ENCODE results near the gene BCR.

BCR gene

DNA sequence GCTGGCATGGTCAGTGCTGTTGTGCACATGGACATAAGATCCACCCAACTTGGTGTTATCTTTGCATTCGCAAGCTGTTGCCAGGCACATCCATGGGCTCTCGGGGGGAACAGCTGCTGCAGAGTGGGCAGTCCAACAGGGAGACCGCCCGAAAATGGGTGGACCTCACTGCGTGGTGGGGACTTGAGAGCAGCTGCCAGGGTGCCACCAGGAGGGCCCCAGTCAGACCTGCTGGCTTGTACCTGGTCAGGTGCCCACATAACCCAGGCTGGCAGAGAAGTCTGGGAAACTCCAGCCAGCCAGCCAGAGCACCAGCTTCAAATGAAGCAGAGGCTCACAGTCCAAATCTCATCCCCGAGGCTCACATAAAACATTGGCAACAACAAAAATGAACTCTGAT is 120.2 kb downstream of the BCR start:
- Histone ChIP-seq H3K79me2 (ENCODE audit: control insufficient read depth, insufficient read depth, low read length) (no peaks in the 10 kb centered on the region), H3K56ac (ENCODE audit: low read length) (no peak overlapping the region), H3K23ac (ENCODE audit: low read length) (no peak overlapping the region), H2BK15ac (replicated peaks; ENCODE audit: low read depth) (no peak overlapping the region), H3K4ac (ENCODE audit: low read depth, low read length) (no peak overlapping the region), H3K4me3 (ENCODE audit: low read length) (no peak overlapping the region), H3K27me3 (ENCODE audit: insufficient read depth, low read length, poor library complexity) (no peaks in the 10 kb centered on the region), H4K5ac (ENCODE audit: low read length) (no peak overlapping the region), H2BK5ac (ENCODE audit: low read length) (no peak overlapping the region), H3K9ac (ENCODE audit: low read length) (no peak overlapping the region), H2AK5ac (ENCODE audit: low read length) (no peak overlapping the region), H3K27ac (ENCODE audit: low read depth, low read length) (no peak overlapping the region), H3K4me1 (ENCODE audit: control insufficient read depth, low read depth, low read length) (no peaks in the 10 kb centered on the region), H3K4me2 (ENCODE audit: low read length) (no peak overlapping the region), H2BK120ac (ENCODE audit: low read depth, low read length) (no peak overlapping the region), H3K36me3 (ENCODE audit: control insufficient read depth, insufficient read depth, low read length) (peaks cover 5% of the 10 kb centered on the region), H3K79me1 (ENCODE audit: low read length) (no peaks in the 10 kb centered on the region), H4K8ac (ENCODE audit: low read depth, low read length) (no peak overlapping the region), H3K18ac (ENCODE audit: low read length) (no peak overlapping the region)
- no peak for DNase-seq
- no CpG with 5 or more reads among the region's 6 CpGs for WGBS (ENCODE audit: extremely low coverage, insufficient coverage, low lambda C conversion rate)

DNA sequence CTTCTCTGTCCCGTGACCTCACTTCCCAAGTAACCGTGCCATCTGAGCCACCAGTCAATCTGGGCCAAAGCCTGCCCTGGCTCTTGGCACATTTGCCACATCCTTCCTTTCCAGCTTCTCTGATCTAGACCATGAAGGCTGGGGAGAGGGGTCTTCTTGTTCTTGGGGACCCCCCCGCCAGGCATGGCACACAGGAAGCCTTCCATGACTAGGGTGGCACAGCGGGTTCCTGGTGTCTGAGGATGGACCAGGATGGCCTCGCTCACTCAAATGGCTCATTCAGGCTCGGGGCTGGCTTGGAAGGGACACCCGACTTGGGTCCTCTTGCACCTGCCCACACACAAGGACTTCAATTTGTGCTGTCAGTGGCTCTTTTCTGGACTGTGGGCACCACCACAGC is 121.3 kb downstream of the BCR start:
- Histone ChIP-seq H3K27ac (ENCODE audit: low read depth, low read length) (no peak overlapping the region), H4K5ac (ENCODE audit: low read length) (no peak overlapping the region), H3K23ac (ENCODE audit: low read length) (no peak overlapping the region), H3K18ac (ENCODE audit: low read length) (no peak overlapping the region), H3K36me3 (ENCODE audit: control insufficient read depth, insufficient read depth, low read length) (peaks cover 5% of the 10 kb centered on the region), H3K27me3 (ENCODE audit: insufficient read depth, low read length, poor library complexity) (no peaks in the 10 kb centered on the region), H3K4ac (ENCODE audit: low read depth, low read length) (no peak overlapping the region), H4K8ac (ENCODE audit: low read depth, low read length) (no peak overlapping the region), H3K79me1 (ENCODE audit: low read length) (no peaks in the 10 kb centered on the region), H3K4me3 (ENCODE audit: low read length) (no peak overlapping the region), H2BK120ac (ENCODE audit: low read depth, low read length) (no peak overlapping the region), H2BK15ac (replicated peaks; ENCODE audit: low read depth) (no peak overlapping the region), H3K4me2 (ENCODE audit: low read length) (no peak overlapping the region), H3K9ac (ENCODE audit: low read length) (no peak overlapping the region), H3K56ac (ENCODE audit: low read length) (no peak overlapping the region), H2BK5ac (ENCODE audit: low read length) (no peak overlapping the region), H3K79me2 (ENCODE audit: control insufficient read depth, insufficient read depth, low read length) (no peaks in the 10 kb centered on the region), H2AK5ac (ENCODE audit: low read length) (no peak overlapping the region), H3K4me1 (ENCODE audit: control insufficient read depth, low read depth, low read length) (no peaks in the 10 kb centered on the region)
- no peak for DNase-seq
- no CpG with 5 or more reads among the region's 7 CpGs for WGBS (ENCODE audit: extremely low coverage, insufficient coverage, low lambda C conversion rate)

DNA sequence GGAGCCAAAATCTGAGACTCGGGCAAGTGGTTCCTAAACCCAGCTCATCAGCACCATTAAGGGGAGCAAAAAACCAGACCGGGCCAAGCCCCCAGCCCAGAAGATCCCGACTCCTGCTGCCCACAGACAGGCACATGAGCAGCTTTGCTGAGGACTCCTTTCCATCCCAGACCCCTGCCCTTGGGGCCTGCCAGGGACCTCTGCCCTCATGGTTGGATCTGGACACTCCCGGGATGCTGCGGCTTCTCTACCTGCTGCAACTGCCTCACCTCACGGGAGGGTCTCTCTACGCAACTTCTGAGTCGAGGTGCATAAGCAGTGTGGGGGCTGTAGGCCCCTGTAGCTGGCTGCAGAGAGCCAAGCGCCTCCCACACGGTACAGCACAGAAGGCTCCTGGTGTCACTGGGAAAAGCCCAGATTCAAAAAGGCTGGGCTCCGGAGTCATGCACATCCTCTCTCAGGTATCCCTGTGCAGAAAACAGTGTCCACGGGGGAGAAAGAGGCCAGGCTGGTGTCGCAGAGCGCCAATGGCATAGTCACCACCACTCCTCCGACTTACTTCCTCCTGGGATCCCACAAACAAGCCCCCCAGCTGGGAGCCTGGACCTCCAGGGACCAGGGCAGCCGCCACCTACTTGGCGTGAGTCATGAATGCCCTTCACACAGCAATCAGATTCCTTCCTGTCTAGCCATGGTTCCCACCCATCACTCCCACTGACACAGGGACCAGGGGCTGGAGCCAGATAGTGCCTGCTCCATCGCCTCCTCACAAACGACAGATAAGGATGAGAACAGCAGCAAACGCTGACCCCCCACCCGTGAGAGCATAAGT is 122.1 kb downstream of the BCR start:
- no peak for DNase-seq
- Histone ChIP-seq H3K23ac (ENCODE audit: low read length) (no peak overlapping the region), H3K27ac (ENCODE audit: low read depth, low read length) (no peak overlapping the region), H4K8ac (ENCODE audit: low read depth, low read length) (no peak overlapping the region), H3K4me3 (ENCODE audit: low read length) (no peak overlapping the region), H3K36me3 (ENCODE audit: control insufficient read depth, insufficient read depth, low read length) (peaks cover 2% of the 10 kb centered on the region), H2BK5ac (ENCODE audit: low read length) (no peak overlapping the region), H4K5ac (ENCODE audit: low read length) (no peak overlapping the region), H3K18ac (ENCODE audit: low read length) (no peak overlapping the region), H2BK15ac (replicated peaks; ENCODE audit: low read depth) (no peak overlapping the region), H3K4me1 (ENCODE audit: control insufficient read depth, low read depth, low read length) (no peaks in the 10 kb centered on the region), H2BK120ac (ENCODE audit: low read depth, low read length) (no peak overlapping the region), H3K79me2 (ENCODE audit: control insufficient read depth, insufficient read depth, low read length) (no peaks in the 10 kb centered on the region), H2AK5ac (ENCODE audit: low read length) (no peak overlapping the region), H3K56ac (ENCODE audit: low read length) (no peak overlapping the region), H3K9ac (ENCODE audit: low read length) (no peak overlapping the region), H3K4me2 (ENCODE audit: low read length) (no peak overlapping the region), H3K4ac (ENCODE audit: low read depth, low read length) (no peak overlapping the region), H3K79me1 (ENCODE audit: low read length) (no peaks in the 10 kb centered on the region), H3K27me3 (ENCODE audit: insufficient read depth, low read length, poor library complexity) (no peaks in the 10 kb centered on the region)
- no CpG with 5 or more reads among the region's 21 CpGs for WGBS (ENCODE audit: extremely low coverage, insufficient coverage, low lambda C conversion rate)

DNA sequence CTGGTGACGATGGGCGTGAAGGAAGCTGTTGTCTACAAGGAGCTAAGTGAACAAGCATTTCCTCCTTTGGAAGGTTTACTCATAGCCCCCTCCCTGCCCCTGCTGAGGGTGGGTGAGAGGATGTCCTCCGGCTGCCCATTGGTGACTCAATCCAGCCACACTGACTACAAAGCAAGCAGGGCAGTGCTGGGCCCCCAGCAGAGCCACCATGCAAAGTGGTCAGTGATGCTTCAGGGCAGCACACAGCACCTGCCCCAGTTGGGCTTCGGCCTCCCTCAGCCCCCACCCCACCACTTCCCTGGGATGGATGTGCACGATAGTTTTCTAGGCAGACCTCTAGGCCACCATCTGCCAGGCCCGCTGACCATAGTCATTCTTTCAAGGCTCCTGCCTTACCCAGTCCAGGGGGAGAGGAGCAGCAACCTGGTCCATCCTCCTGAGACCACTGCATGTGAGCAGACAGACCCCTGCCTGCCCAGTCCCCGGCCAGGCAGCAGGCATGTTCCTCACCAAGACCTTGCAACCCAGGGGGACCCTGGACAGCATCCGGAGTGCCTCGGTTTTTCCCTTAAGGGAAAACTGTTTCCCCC is 125.1 kb downstream of the BCR start:
- Histone ChIP-seq H3K79me1 (ENCODE audit: low read length) (no peaks in the 10 kb centered on the region), H3K4me2 (ENCODE audit: low read length) (no peak overlapping the region), H2BK5ac (ENCODE audit: low read length) (no peak overlapping the region), H2BK15ac (replicated peaks; ENCODE audit: low read depth) (no peak overlapping the region), H3K36me3 (ENCODE audit: control insufficient read depth, insufficient read depth, low read length) (peaks cover 2% of the 10 kb centered on the region), H3K23ac (ENCODE audit: low read length) (no peak overlapping the region), H3K56ac (ENCODE audit: low read length) (no peak overlapping the region), H3K4me3 (ENCODE audit: low read length) (no peak overlapping the region), H3K18ac (ENCODE audit: low read length) (no peak overlapping the region), H3K79me2 (ENCODE audit: control insufficient read depth, insufficient read depth, low read length) (no peaks in the 10 kb centered on the region), H3K9ac (ENCODE audit: low read length) (no peak overlapping the region), H3K4me1 (ENCODE audit: control insufficient read depth, low read depth, low read length) (no peaks in the 10 kb centered on the region), H2BK120ac (ENCODE audit: low read depth, low read length) (no peak overlapping the region), H3K27ac (ENCODE audit: low read depth, low read length) (no peak overlapping the region), H3K4ac (ENCODE audit: low read depth, low read length) (no peak overlapping the region), H4K5ac (ENCODE audit: low read length) (no peak overlapping the region), H2AK5ac (ENCODE audit: low read length) (no peak overlapping the region), H3K27me3 (ENCODE audit: insufficient read depth, low read length, poor library complexity) (no peaks in the 10 kb centered on the region), H4K8ac (ENCODE audit: low read depth, low read length) (no peak overlapping the region)
- WGBS (ENCODE audit: extremely low coverage, insufficient coverage, low lambda C conversion rate), result no CpG with 5 or more reads among the region's 9 CpGs
- DNase-seq, result no peak

DNA sequence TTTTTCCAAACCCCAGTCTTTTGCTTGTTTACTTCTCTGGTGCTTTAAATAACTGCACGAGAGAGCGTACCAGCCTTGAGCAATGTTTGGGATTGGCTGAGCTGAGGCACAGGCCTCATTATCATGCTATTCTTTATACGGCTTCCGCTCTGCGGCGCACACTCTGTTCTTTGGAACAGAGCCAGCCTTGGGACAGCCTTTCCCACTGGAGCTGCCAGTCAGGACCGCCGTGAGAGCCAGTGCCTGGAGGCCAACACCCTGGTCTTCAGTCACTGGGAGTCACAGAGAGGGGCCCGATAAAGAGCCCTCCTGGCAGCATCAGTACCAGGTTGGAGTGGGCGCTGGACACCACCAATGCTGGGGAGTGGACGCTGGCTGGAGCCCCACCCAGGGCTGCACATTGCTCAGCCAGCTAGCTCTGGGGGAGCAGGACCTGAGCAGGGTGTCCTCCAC is 125.6 kb downstream of the BCR start:
- Histone ChIP-seq H3K23ac (ENCODE audit: low read length) (no peak overlapping the region), H4K5ac (ENCODE audit: low read length) (no peak overlapping the region), H3K4me2 (ENCODE audit: low read length) (no peak overlapping the region), H4K8ac (ENCODE audit: low read depth, low read length) (no peak overlapping the region), H3K79me2 (ENCODE audit: control insufficient read depth, insufficient read depth, low read length) (no peaks in the 10 kb centered on the region), H3K18ac (ENCODE audit: low read length) (no peak overlapping the region), H2BK15ac (replicated peaks; ENCODE audit: low read depth) (no peak overlapping the region), H3K36me3 (ENCODE audit: control insufficient read depth, insufficient read depth, low read length) (peaks cover 2% of the 10 kb centered on the region), H3K79me1 (ENCODE audit: low read length) (no peaks in the 10 kb centered on the region), H3K4me1 (ENCODE audit: control insufficient read depth, low read depth, low read length) (no peaks in the 10 kb centered on the region), H3K56ac (ENCODE audit: low read length) (no peak overlapping the region), H3K9ac (ENCODE audit: low read length) (no peak overlapping the region), H3K27ac (ENCODE audit: low read depth, low read length) (no peak overlapping the region), H3K4me3 (ENCODE audit: low read length) (no peak overlapping the region), H2BK120ac (ENCODE audit: low read depth, low read length) (no peak overlapping the region), H3K4ac (ENCODE audit: low read depth, low read length) (no peak overlapping the region), H2BK5ac (ENCODE audit: low read length) (no peak overlapping the region), H3K27me3 (ENCODE audit: insufficient read depth, low read length, poor library complexity) (no peaks in the 10 kb centered on the region), H2AK5ac (ENCODE audit: low read length) (no peak overlapping the region)
- no peak for DNase-seq
- no CpG with 5 or more reads among the region's 11 CpGs for WGBS (ENCODE audit: extremely low coverage, insufficient coverage, low lambda C conversion rate)

Measured in mesendoderm (in vitro differentiated cells).